Choroid plexus epithelial cell (primary cell): ENCODE results near the gene LDLRAD1.
"Not testable (repeated sequence)": the region's sequence is repeated elsewhere in the genome, so short reads cannot be mapped to it uniquely, and the experiment has no call there.

Experiments used
- DNase-seq: peaks from one replicate; pipeline ENCODE4 v3.0.0-alpha.2; 2010; ENCODE audit warnings: low read depth
- H3K4me3 ChIP-seq: 2 replicates; pipeline ENCODE4 v1.5.1; 2011; ENCODE audit warnings: low read depth, mild to moderate bottlenecking, control low read depth, low read length, moderate library complexity
- CTCF ChIP-seq: conservative IDR thresholded peaks from 2 replicates; pipeline ENCODE4 v1.5.1; 2011; ENCODE audit warnings: low read depth, mild to moderate bottlenecking, control low read depth, inconsistent platforms, low read length, moderate library complexity

LDLRAD1 gene

GRCh38 chr1:53979712-53980450 is 38.1 kb downstream of the LDLRAD1 start:
- TF ChIP-seq CTCF = no peak
- no peak for DNase-seq

GRCh38 chr1:53975861-53976260 is 42.1 kb downstream of the LDLRAD1 start:
- no peak for DNase-seq
- no peak for TF ChIP-seq CTCF
- no peak overlapping the region for H3K4me3 ChIP-seq

More at GRCh38 chr1:53979712-53980450, 38.1 kb downstream of the LDLRAD1 start:
- no peak overlapping the region for H3K4me3 ChIP-seq

- H3K4me3 ChIP-seq = no peak overlapping the region
- DNase-seq = peak; percentile 83
- no peak for TF ChIP-seq CTCF
These were observed 46.3 kb downstream of the LDLRAD1 start for GRCh38 chr1:53971718-53972117.

- DNase-seq, H3K4me3 ChIP-seq: not testable (repeated sequence)
These were observed 48.7 kb downstream of the LDLRAD1 start for GRCh38 chr1:53969323-53969722.

GRCh38 chr1:53968125-53968513 is 49.9 kb downstream of the LDLRAD1 start:
- no peak overlapping the region for H3K4me3 ChIP-seq
- TF ChIP-seq CTCF = no peak
- peak; percentile 58 for DNase-seq

GRCh38 chr1:53967409-53968124 is 50.4 kb downstream of the LDLRAD1 start:
- DNase-seq = no peak
- TF ChIP-seq CTCF = peak; percentile 2
- H3K4me3 ChIP-seq = no peak overlapping the region

GRCh38 chr1:53966794-53967193 is 51.2 kb downstream of the LDLRAD1 start:
- TF ChIP-seq CTCF = no peak
- DNase-seq = no peak
- no peak overlapping the region for H3K4me3 ChIP-seq
